WTC11 (cell line): ENCODE measurements around the gene TMEM116.
"Not testable (repeated sequence)": the region's sequence is repeated elsewhere in the genome, so short reads cannot be mapped to it uniquely, and the experiment has no call there.

Experiments
- CTCF ChIP-seq: fragments of 200-600 bp; IDR thresholded peaks from 2 replicates; pipeline ENCODE4 v1.8.0; 2022; ENCODE audit warnings: antibody characterized with exemption
- ESRRA ChIP-seq: sonication (generic); formaldehyde crosslinking; IDR thresholded peaks from 2 replicates; pipeline ENCODE4 v1.8.1; 2022; ENCODE audit warnings: mild to moderate bottlenecking, missing genetic modification reagents, borderline replicate concordance
- FOXP1 ChIP-seq: sonication (generic); formaldehyde crosslinking; IDR thresholded peaks from 2 replicates; pipeline ENCODE4 v1.8.0; 2022; ENCODE audit warnings: missing genetic modification reagents, mild to moderate bottlenecking, moderate library complexity, borderline replicate concordance
- TF ChIP-seq, protein P1 (sequence below): sonication (generic); formaldehyde crosslinking; IDR thresholded peaks from 2 replicates; pipeline ENCODE4 v1.8.0; 2022; ENCODE audit warnings: mild to moderate bottlenecking, missing genetic modification reagents

DNA sequence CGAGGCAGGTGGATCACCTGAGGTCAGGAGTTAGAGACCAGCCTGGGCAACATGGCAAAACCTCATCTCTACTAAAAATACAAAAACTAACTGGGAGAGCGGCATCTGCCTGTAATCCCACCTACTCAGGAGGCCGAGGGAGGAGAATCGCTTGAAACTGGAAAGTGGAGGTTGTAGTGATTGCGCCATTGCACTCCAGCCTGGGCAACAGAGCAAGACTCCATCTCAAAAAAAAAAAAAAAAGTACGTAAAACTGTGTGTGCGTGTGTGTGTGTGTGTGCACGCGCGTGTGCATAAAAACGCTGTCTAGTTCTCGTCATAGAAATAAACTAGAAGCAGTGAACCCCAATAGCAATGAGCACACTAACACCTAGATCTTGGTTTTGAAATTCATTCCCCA lies 23.6 kb upstream of the TMEM116 start:
- not testable (repeated sequence) for TF ChIP-seq CTCF; FOXP1; ESRRA (CRISPR knock-in tag)
- TF ChIP-seq, protein P1, sequence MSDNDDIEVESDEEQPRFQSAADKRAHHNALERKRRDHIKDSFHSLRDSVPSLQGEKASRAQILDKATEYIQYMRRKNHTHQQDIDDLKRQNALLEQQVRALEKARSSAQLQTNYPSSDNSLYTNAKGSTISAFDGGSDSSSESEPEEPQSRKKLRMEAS = not testable (repeated sequence)
